Effector CD8-positive, alpha-beta T cell (primary cell): ENCODE results near the gene C17orf107.
"Not testable (repeated sequence)": the region's sequence is repeated elsewhere in the genome, so short reads cannot be mapped to it uniquely, and the experiment has no call there.

Source experiments
- DNase-seq: peaks from one replicate; lab custom pipeline; 2025; lab: John Stamatoyannopoulos, UW

Gene C17orf107

DNA sequence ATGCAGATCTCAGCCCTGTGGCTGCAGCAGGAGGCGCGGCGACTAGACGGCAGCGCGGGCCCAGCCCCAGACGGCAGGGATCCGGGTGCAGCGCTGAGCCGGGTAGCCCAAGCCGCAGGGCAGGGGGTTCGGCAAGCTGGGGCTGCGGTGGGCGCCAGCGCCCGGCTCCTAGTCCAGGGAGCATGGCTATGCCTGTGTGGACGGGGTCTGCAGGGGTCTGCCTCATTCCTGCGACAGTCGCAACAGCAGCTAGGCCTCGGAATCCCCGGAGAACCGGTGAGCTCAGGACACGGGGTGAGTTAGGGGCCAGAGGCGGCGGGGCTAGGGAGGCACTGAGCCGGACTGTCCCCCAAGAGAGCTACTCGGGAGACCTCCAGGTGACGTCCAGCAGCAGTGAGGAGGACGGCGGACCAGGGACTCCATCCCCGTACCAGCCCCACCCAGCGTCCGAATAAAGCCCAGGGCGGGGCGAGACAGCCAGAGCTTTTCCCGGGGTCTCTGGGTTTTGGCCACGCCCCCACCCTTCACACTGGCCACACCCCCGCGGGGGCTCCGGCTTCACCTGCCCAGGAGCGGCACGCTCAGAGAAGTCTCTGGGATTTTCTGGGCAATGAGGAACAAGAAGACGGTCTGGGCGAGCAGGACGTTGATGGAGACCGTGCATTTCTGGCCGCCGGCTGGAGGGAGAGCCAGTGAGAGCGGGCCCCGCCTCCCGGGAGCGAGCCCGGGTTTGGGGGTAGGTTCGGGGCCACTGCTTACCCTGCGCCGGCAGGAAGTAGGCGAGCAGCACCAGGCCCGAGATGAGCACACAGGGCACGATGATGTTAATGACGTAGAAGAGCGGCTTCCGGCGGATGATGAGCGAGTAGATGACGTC, 1.1 kb downstream of the C17orf107 start:
- peak; percentile 45 for DNase-seq

DNA sequence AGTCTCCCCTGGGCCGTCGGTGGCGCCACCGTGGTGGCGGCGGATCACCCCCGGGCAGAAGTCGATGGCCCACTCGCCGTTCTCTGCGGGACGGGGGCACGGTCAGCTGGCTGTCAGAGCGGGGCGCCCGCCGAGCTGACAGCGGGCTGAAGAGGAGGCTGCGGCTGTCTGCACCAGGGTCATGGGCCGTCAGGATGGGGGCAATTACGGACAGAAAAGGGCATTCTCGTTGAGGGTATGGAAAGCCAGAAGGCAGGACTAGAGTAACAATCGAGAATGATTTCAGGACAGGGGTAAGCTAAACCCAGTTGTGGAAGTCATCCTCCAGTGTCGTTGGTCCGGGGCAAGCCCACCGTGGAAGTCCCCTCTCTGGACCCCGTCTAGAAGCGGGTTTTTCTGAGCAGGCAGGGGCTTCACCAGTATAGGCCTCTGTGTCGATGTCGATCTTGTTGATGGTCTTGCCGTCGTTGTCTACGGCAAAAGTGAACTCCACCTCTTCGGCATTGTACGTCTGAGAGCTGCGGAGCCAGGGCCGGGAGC, 1.8 kb downstream of the C17orf107 start:
- DNase-seq, result no peak

DNA sequence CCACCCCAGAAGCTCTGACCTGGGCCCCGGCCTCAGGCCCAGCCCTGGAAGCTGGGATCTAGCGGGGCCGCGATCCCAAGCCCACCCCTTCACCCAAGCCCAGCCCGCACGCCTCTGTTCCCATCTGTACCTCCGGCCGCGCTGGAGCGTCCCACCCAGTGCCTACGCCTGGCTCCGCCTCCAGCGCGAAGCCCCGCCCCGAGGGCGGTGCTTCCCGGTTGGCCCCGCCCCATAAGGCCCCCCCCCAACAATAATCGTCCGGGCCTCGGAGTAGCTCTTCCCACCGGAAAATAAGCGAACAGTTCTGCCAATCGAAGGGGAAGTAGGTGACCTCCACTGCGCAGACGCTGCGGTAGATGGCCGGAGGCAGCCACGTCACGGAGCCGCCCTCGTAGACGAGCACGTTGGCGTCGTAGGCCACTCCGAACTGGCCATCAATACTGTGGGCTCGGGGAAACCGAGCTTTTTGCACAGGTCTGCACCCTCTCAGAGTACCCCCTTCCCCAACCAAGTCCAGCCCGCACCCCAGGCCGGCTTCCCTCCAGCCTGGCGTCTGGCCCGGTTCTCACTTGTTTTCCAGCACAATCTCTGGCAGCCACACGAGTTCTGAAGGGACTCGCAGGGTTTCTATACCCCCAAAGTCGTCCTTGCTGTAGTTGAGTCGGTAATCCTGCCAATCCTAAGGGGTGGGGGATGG, 2.5 kb downstream of the C17orf107 start:
- peak; percentile 20 for DNase-seq

DNA sequence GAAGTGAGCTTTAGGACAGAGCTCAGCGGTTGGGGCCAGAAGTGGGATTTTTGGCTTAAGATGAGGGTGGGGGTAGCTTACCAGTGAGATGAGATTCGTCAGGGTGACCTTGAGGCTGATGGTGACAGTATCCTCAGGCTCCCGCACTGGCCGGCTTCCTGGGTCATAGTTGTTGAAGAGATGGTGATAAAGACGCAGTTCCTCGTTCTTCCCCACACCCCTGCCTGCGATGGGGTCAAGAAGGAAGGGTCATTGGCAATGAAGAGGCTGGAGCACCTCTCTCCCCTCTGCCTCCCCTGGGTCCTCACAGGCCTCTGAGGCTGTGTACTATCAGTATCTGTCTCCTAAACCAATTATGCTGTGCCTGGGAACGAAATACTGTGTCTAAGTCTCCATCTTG, 3.2 kb downstream of the C17orf107 start:
- DNase-seq, result no peak

DNA sequence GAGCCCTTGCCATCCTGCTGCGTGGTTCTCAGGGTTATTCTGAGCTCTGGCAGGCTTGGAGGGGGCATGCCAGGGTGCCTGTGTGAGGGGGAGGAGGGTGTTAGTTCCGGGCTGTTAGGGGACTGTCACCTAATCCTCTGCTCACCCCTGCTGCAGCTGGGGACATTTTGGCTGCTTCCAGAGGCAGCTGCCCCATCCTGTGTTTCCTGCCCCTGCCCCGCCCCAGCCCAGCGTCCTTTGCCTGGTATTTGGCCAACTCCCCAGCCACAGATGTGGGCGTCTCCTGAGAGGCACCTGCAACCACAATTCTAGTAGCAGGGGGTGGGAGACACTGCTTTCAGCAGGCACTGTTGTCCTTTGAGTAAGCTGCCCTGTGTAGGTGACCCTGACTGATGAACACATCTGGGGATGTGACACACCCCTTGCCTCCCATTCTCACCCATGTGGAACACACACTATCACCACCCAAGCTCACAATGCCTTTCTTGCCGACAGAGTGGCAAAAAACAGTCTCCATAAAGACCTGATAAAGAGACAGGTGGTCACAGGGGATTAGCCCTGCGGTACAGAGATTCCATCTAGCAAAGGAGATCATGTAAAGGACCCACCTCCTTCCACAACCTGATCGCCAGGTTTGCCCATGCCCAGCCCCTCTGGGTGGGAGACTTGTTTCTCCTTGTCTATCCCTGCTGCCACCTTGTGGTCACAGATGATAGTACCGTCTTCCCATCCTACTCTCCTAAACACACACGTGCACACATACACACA, 3.9 kb downstream of the C17orf107 start, which contains the start of gene CHRNE:
Gene CHRNE, minus strand, starts transcription at position 48 of the 768 bp plus-strand sequence. Its CDS starts 35 bp downstream, at position 13.
- peak; percentile 69 for DNase-seq

DNA sequence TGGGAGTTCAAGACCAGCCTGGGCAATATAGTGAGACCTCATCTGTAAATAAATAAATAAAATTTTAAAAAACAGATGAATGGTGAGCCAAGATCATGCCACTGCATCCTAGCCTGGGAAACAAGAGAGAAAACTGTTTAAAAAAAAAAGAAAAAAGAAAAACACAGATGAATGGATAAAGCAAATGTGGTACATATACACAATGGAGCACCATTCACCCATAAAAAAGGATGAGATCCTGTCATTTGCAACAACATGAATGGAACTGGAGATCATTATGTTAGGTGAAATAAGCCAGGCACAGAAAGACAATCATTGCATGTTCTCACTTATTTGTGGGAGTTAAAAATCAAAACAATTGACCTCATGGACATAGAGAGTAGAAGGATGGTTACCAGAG, 7.3 kb downstream of the C17orf107 start:
- not testable (repeated sequence) for DNase-seq

DNA sequence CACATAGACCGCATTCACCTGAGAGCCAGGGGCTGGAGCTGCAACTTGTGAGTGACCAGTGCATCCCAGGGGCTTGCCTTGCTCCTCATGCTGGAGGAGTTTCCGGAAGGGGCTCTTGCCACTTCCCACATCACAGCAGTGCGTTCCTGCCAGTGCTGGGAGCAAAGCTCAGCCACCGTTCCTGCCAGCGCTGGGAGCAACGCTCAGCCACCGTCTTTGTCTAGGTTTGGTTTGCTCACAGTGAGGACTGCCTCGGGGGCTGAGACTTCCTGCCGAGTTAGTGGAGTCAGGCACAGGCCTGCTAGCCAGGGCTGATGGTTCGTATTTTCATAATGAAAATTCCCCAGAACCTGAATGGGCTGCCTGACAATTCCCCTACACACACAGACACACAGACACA, 9.0 kb downstream of the C17orf107 start:
- DNase-seq, result no peak

DNA sequence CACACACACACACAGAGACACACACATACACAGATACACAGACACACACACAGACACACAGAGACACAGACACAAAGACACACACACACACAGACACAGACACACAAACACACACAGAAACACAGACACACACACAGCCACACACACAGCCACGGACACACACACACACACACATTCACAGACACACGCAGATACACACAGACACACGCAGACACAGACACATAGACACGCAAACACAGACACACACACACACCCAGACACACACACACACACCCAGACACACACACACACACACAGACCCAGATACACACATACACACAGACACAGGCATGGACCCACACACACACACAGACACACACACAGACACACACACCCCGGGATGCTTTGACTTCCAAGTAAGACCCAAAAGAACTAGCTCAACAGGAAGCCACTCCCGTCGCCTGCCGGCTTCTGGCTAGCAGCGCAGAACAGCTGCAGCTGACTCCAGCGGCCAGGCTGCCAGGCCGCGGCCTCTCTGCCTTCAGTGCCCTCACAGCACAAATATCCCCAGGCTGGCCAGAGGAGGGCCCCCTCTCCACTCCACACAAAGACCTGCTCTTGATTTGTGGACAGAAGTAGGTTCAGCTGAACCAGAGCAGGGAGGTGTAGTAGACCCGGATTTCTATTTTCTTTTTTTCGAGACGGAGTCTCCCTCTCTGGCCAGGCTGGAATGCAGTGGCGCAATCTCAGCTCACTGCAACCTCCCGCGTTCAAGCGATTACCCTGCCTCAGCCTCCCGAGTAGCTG, 9.6 kb downstream of the C17orf107 start:
- peak; percentile 46 for DNase-seq

DNA sequence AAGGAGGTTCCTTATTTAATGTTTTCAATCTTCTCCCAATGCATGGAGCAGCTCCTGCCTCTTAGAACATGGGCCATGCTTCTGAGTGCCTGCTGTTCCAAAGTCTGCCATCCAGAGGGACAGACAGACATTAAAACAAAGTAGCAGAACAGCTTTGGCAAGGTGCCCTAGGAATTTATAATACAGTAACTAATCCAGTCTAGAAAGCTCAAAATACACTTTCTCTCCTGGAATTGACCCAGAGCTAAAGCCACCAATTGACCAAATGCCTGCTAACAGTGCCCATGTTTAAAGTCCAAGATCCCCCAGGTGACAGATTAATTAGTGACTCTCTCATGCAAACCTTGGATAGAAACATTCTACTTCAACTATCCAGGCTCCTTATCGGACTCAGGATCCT, 14.7 kb downstream of the C17orf107 start:
- no peak for DNase-seq

DNA sequence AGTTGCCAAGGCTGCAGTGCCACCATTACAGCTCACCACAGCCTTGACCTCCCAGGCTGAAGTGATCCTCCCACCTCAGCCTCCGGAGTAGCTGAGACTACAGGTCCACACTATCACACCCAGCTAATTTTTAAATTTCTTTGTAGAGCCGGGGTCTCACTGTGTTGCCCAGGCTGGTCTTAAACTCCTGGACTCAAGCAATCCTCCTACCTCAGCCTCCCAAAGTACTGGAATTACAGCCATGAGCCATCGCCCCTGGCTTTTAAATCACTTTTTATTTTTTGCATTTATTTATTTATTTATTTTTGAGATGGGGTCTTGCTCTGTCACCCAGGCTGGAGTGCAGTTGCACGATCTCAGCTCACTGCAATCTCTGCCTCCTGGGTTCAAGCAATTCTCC, 15.2 kb downstream of the C17orf107 start:
- DNase-seq, result not testable (repeated sequence)

DNA sequence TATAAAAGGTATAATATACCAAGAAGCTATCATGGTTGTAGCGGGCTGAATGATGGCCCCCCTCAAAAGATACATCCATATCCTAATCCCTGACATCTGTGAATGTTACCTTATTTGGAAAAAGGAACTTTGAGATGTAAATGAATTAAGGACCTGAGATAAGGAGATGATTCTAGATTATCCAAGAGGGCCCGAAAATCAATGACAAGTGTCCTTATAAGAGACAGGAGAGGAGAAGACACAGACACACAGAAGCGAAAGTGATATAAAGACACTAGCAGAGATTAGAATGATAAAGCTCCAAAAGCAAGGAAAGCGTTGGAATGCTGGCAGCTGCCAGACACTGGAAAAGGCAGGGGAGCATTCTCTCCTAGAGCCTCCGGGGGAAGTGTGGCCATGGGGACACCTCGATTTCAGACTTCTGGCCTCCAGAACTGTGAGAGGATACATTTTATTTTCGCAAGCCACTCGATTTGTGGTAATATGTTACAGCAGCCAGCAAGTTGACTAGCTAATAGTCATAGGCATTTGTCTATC, 20.2 kb downstream of the C17orf107 start:
- DNase-seq, result no peak

DNA sequence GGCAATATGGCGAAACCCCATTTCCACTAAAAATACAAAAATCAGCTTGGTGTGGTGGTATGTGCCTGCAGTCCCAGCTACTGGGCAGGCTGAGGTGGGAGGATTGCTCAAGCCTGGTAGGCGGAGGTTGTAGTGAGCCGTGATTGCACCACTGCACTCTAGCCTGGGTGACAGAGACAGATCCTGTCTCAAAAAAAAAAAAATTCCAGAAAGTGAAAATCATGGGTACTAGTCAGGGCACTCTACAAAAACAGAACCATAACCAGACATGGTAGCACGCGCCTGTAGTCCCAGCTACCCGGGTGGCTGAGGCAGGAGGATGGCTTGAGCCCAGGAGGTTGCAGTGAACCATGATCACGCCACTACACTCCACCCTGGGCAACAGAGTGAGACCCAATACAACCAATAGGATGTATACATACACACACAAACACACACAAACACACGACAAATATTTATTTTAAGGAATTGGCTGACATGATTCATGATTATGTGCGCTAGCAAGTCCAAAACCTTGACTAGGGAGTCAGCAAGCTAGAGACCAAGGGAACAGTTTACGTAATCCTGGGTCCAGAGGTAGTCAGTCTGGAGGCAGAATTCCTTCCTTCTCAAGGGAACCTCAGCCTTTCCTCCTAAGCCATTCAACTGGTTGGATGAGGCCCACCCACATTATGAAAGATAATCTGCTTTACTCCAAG, 21.2 kb downstream of the C17orf107 start:
- DNase-seq, result no peak

DNA sequence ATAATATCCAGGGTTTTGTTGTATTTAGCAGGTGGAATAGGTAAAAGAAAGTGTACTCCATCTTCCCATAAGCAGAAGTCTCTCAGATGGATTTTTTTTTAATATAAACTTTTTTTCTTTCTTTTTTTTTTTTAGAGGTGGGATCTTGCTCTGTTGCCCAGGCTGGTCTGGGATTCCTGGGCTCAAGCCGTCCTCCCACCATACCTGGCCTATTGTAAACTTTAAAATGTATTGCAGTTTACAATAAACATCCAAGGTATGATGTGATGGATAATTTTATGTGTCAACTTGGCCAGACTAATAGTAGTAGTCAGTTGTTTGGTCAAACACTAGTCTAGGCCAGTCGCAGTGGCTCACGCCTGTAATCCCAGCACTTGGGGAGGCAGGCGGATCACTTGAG, 22.0 kb downstream of the C17orf107 start:
- DNase-seq, result no peak

DNA sequence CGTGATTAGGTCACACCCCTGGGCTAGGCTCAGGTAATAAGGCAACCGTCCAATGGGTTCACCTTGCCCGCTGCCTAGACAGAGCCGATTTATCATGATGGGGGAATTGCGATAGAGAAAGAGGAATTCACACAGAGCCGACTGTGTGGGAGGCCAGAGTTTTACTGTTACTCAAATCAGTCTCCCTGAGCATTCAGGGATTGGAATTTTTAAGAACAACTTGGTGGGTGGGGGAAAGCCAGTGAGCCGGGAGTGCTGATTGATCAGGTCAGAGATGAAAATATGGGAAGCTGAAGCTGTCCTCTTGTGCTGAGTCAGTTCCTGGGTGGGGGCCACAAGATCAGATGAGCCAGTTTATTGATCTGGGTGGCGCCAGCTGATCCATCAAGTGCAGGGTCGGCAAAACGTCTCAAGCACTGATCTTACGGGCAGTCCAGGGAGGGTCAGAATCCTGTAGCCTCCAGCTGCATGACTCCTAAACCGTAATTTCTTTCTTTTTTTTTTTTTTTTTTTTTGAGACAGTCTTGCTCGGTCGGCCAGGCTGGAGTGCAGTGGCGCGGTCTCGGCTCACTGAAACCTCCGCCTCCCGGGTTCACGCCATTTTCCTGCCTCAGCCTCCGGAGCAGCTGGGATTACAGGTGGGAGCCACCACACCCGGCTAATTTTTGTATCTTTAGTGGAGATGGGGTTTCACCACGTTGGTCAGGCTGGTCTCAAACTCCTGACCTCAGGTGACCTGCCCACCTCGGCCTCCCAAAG, 27.4 kb downstream of the C17orf107 start:
- not testable (repeated sequence) for DNase-seq

DNA sequence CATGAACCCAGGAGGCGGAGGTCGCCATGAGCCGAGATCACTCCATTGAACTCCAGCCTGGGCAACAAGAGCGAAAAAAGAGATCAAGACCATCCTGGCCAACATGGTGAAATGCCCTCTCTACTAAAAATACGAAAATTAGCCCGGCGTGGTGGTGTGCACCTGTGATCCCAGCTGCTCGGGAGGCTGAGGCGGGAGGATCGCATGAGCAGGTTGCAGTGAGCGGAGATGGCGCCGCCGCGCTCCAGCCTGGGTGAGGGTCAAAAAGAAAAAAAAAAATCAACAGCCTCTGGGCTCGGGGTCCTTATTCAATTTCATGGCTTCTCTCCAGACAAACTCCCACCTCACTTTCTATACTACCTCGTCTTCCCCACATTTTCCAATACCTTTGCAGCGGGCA, 29.5 kb downstream of the C17orf107 start:
- no peak for DNase-seq

DNA sequence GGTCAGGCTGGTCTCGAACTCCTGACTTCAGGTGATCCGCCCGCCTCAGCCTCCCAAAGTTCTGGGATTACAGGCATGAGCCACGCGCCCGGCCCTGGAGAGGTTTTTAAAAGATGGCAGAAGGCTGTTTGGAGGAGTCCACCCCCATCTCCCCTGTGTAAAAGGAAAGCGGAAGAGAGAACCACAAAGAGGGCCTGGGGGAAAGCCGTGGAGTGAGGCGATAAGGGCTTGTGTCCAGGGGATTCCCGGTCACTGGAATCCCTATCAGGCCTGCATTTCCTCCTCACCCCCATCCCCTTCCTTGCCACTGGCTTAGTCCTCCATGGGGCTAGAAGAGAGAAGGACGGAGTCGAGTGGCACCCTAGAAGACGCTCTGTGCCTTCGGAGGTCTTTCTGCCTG, 32.6 kb downstream of the C17orf107 start, which contains the start of gene GP1BA:
Gene GP1BA, plus strand, starts transcription at position 315 of the 400 bp plus-strand sequence. CDS start 328 bp downstream, outside the sequence.
- DNase-seq, result no peak

DNA sequence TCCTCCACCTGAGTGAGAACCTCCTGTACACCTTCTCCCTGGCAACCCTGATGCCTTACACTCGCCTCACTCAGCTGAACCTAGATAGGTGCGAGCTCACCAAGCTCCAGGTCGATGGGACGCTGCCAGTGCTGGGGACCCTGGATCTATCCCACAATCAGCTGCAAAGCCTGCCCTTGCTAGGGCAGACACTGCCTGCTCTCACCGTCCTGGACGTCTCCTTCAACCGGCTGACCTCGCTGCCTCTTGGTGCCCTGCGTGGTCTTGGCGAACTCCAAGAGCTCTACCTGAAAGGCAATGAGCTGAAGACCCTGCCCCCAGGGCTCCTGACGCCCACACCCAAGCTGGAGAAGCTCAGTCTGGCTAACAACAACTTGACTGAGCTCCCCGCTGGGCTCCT, 33.4 kb downstream of the C17orf107 start:
- DNase-seq, result no peak

DNA sequence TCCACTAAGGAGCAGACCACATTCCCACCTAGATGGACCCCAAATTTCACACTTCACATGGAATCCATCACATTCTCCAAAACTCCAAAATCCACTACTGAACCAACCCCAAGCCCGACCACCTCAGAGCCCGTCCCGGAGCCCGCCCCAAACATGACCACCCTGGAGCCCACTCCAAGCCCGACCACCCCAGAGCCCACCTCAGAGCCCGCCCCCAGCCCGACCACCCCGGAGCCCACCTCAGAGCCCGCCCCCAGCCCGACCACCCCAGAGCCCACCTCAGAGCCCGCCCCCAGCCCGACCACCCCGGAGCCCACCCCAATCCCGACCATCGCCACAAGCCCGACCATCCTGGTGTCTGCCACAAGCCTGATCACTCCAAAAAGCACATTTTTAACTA, 34.3 kb downstream of the C17orf107 start:
- no peak for DNase-seq

DNA sequence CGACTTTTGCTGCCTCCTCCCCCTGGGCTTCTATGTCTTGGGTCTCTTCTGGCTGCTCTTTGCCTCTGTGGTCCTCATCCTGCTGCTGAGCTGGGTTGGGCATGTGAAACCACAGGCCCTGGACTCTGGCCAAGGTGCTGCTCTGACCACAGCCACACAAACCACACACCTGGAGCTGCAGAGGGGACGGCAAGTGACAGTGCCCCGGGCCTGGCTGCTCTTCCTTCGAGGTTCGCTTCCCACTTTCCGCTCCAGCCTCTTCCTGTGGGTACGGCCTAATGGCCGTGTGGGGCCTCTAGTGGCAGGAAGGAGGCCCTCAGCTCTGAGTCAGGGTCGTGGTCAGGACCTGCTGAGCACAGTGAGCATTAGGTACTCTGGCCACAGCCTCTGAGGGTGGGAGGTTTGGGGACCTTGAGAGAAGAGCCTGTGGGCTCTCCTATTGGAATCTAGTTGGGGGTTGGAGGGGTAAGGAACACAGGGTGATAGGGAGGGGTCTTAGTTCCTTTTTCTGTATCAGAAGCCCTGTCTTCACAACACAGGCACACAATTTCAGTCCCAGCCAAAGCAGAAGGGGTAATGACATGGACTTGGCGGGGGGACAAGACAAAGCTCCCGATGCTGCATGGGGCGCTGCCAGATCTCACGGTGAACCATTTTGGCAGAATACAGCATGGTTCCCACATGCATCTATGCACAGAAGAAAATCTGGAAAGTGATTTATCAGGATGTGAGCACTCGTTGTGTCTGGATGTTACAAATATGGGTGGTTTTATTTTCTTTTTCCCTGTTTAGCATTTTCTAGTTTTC, 35.0 kb downstream of the C17orf107 start:
- no peak for DNase-seq
